ENCODE data around the gene SUCLG1. TPM values are rescaled to one million over a fixed set of nuclear protein-coding genes. Genes with fewer than 3 reads are reported as not detected.
"Not testable (repeated sequence)": the region's sequence is repeated elsewhere in the genome, so short reads cannot be mapped to it uniquely, and the experiment has no call there.

Gene SUCLG1
- total RNA-seq, 1 experiment from 2014 or later = 39.8 TPM

DNA sequence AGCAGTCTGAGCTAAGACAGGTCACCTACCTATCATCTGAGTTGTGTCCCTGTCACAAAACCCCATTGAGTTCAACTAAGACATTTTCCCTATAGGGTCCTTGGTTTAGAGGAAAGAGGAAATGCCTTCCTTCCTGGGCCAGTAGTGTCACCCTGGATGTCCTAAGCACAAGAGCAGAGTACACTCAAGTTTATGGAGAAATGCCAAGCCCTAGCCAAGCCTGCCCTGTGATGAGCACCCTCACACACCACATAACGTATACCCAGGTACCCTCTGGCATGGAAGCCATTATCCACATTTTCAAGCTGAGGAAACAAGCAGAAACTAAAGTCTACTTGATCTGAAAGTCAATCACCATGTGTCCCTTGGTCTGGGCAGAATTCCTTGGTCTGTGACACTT lies 37.3 kb downstream of the SUCLG1 start:
- DNase-seq (ENCODE audit: low spot score) = no peak

DNA sequence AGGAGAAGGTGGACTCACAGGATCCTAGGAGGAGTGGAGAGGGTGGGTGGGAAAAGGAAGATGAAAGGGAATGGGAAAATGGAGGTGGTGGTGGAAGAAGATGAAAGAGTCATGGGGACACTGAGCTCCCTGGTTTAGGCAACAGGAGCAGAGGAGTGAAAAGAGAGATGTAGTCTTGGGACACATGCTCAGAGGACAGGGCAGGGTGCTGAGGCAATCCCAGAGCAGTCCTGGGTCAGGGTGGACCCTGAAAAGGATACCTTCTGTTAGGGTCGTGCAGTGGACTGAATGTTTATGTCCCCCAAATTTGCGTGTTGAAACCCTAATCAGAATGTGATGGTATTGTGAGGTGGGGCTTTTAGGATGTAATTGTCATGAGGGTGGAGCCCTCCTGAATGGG lies 37.9 kb downstream of the SUCLG1 start:
- DNase-seq (ENCODE audit: low spot score) = no peak

DNA sequence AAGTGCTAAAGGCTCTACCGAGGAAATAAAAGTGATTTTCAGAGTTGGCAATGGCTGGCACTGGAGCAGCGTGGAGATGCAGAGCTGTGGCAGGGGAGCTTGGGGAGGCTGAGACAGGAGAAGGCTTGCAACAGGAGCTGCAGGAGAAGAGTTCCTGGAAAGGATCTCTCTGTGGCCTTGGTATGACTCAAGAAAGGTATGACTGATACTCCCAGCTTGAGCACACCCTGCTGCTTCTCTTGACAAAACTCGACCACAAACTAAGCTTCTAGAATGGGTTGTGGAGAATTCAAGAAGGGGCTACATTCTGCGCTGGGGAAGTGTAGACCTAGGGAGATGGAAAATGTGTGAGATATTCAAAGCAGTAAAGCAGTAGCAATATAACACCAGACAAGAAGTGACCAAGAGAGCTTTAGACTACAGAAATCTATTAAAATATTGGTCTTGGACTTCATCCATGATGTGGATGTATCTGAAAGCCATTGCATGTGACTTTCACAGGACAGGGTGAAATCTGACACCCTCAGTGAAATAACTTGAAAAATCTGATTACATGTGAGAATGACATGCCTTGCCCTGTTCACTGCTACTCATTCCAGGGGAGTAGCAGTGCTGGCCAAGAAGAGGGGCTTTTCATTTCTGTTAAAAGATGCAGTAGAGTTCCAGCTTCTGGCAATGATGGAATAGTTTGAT lies 41.5 kb downstream of the SUCLG1 start:
- no peak for DNase-seq (ENCODE audit: low spot score)

DNA sequence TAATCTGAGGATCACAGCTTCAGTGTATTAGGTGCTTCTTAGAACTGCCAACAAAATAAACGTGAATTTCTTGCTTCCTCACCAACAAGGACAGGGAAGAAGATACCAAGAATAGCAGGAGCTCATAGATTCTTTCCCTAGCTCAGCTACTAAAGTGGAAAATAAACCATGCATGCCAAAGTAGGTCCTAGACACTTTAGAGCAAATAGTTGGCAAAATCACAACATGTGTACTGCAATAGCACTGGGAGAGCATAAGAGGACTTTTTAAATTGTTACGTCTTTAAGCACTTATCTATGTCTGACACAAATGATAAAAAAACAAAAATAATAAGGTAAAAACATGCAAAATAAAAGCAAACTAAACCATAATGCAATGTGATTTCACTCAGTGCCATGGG lies 49.5 kb downstream of the SUCLG1 start:
- no peak for DNase-seq (ENCODE audit: low spot score)

GRCh38 chr2:84402111-84402510 lies 57.0 kb downstream of the SUCLG1 start:
- DNase-seq (ENCODE audit: low spot score) = not testable (repeated sequence)

DNA sequence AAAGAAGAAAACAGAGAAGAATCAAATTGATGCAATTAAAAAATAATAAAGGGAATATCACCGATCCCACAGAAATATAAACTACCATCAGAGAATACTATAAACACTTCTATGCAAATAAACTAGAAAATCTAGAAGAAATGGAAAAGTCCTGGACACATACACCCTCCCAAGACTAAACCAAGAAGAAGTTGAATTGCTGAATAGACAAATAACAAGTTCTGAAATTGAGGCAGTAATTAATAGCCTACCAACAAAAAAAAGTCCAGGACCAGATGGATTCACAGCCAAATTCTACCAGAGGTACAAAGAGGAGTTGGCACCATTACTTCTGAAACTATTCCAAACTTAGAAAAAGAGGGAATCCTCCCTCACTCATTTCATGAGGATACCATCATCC lies 59.2 kb downstream of the SUCLG1 start:
- DNase-seq (ENCODE audit: low spot score) = not testable (repeated sequence)

DNA sequence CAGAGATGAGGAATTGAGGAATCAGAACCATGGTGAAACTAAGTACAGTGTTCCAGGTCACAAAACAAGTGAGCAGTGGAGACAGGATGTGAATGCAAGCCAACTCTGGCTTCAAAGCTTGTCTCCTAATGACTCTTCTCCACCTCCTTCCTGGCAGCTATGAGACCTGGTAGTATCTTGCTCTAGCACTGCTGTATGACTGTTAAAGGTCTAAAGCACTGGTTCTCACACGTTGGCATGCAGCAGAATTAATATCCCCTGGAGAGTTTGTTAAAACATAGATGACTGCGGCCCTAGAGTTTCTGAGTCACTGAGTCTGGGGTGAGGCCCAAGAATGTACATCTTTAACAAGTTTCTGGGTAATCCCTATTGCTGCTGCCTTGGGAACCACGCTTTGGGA lies 63.3 kb downstream of the SUCLG1 start:
- no peak for DNase-seq (ENCODE audit: low spot score)

GRCh38 chr2:84394628-84395027 lies 64.5 kb downstream of the SUCLG1 start:
- no peak for DNase-seq (ENCODE audit: low spot score)

DNA sequence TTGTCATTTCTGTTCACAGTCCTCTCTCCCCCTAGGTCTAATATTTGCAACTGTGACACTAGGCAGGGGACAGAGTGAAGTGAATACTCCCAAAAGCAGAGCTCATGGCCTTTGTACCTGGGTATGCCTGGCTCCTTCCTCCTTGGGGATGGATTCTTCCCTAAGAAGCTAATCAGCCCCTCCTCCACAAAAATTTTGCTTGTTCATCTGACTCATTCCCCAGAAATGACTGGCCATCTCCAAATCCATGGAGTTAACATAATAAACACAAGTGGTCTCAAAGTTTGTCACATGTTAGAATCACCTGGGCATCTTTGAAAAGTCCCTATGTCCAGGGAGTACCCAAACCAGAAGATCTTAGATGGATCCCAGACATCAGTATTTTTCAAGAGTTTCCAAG lies 65.3 kb downstream of the SUCLG1 start:
- no peak for DNase-seq (ENCODE audit: low spot score)

- no peak for DNase-seq (ENCODE audit: low spot score)
These were observed 69.3 kb downstream of the SUCLG1 start for GRCh38 chr2:84389794-84390193.

DNA sequence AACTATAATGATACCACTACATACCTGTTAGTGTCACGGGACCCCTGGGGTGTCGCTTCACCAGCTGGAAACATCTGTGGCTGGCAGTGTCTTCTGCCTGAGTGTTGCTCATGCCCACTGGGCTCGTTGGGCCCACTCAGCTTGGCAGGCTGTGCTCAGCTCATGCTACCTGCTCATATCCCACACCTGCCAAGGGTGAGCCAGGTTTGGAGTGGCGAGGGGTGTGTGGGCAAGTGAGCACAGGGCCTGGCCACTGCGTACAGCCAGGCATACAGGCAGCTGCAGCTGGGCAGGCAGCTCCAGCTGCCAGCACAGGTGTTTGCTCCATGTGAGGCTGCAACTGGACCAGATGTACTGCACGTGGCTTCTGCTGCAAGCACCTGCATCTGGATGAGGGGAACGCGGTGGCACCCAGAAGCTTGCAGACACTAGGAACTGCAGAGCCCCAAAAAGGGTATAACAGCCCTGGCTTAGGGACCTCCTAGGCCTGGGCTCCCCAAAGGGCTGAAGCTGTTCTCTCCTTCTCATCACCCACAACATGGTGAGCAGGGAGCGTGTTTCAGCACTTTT lies 70.1 kb downstream of the SUCLG1 start:
- no peak for DNase-seq (ENCODE audit: low spot score)

DNA sequence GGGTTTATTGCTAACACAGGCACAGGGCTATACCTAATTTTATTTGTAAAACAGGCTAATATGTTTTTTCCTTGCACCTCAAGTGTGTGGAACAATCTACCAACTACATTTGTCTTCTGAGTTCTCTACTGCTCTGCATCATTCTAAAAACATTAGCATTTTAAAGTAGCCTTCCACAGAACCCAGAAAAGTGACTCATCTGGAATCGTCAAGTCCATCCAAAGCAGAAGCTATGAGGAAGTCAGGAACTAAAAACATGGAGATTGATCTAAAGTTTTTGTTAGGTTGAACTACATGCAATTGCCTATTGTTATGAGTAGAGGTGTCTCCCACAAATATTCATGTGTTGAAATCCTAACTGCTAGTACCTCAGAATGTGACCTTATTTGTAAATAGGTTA lies 70.9 kb downstream of the SUCLG1 start:
- DNase-seq (ENCODE audit: low spot score) = no peak

- DNase-seq (ENCODE audit: low spot score) = no peak
These were observed 72.6 kb downstream of the SUCLG1 start for GRCh38 chr2:84386336-84387040.

GRCh38 chr2:84383271-84383670 lies 75.8 kb downstream of the SUCLG1 start:
- no peak for DNase-seq (ENCODE audit: low spot score)

- no peak for DNase-seq (ENCODE audit: low spot score)
These were observed 78.2 kb downstream of the SUCLG1 start for GRCh38 chr2:84380875-84381274.

DNA sequence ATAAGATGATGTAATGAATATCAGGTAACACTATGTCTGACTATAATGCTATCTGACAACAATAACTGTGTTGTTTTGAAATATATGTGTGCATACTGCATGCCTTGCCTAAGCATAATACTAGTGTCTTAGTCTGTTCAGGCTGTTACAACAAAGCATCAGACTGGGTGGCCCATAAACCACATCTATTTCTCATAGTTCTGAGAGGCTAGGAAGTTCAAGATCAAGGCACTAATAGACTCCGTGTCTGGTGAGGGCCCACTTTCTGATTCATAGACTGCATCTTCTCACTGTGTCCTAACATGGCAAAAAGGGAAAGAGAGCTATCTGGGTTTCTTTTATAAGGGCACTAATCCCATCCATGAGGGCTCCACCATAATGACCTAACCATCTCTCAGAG lies 80.1 kb downstream of the SUCLG1 start:
- no peak for DNase-seq (ENCODE audit: low spot score)

DNA sequence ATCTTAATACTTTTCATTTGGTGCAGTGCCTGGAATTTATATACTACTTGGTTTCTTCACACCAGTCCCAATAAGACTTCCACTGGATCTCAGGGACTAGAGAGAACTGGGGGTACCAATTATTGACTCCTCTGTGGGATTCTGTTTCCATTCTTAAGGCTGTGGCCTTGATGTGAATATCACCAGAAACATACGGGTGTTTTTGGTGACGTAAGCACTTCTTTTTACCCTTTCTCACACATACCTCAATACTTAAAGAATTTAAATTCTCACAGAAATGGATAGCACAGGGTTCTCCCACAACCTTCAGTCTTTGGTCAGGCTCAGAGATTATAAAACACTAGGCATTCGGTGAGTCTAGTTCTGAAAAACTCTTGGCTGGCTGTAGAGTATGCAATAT lies 84.1 kb downstream of the SUCLG1 start:
- DNase-seq (ENCODE audit: low spot score) = no peak

DNA sequence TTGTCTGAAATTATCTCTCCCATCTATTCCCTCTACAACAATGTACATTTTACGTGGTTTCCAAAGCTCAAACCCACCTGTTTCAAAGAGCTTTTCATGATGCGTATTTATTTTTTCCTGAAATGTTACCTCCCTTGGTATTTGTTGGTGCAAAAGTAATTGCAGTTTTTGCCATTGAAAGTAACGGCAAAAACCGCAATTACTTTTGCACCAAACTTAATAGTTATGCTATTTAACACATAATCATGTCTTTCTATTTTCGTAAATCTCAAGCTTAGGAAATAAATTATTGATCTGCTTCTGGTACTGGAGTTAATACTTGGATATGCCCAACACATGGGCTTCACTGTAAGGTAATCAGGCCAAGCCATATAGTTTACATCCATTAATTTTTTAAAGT lies 85.2 kb downstream of the SUCLG1 start:
- no peak for DNase-seq (ENCODE audit: low spot score)

Other genes starting within 250 kb of the SUCLG1 start
- 0.03 and 0.05 TPM in 2 replicates for gene DNAH6, start 57.2 kb upstream of the SUCLG1 start, total RNA-seq (2014; rRNA removed; shearing (Covaris generic))